KOPT-K1 (cell line): ENCODE data around the gene EXOC6B.
"Not testable (repeated sequence)": the region's sequence is repeated elsewhere in the genome, so short reads cannot be mapped to it uniquely, and the experiment has no call there.

Experiments
- H3K27ac ChIP-seq: fragments of 200-600 bp; sonication (generic); 2 replicates; pipeline ENCODE4 v1.5.1; 2016; ENCODE audit warnings: antibody characterized with exemption, mild to moderate bottlenecking, low read depth, low read length; ENCODE audit not compliant: poor library complexity, severe bottlenecking
- H3K36me3 ChIP-seq: fragments of 200-600 bp; sonication (generic); 2 replicates; pipeline ENCODE4 v1.5.1; 2017; ENCODE audit warnings: antibody characterized with exemption, mild to moderate bottlenecking, low read length, moderate library complexity; ENCODE audit not compliant: insufficient read depth
- H3K9me3 ChIP-seq: fragments of 200-600 bp; sonication (generic); 2 replicates; pipeline ENCODE4 v1.5.1; 2017; ENCODE audit warnings: antibody characterized with exemption, low read length, mild to moderate bottlenecking; ENCODE audit not compliant: insufficient read depth, poor library complexity, severe bottlenecking

Gene EXOC6B

DNA sequence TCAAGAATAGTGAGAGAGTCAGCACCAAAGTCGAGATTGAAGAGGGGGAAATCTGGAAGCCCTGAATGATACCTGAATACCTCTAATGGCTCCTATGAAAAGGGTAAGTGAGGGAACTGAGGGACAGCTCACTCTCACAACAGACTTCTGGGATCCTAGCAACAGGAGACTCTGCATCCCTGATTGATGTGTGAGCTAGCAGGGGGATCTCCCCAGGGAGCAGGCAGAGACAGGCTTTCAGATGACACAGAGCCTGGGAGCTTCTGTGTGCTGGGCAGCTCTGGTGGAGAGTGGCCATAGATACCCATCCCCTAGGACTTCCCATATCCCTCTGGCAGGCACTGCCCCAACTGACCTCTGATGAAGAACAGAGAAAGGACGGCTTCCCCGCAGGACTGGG, 206.2 kb downstream of the EXOC6B start:
- no peaks in the 10 kb centered on the region for H3K36me3 ChIP-seq
- no peaks in the 10 kb centered on the region for H3K9me3 ChIP-seq
- H3K27ac ChIP-seq = no peak overlapping the region

DNA sequence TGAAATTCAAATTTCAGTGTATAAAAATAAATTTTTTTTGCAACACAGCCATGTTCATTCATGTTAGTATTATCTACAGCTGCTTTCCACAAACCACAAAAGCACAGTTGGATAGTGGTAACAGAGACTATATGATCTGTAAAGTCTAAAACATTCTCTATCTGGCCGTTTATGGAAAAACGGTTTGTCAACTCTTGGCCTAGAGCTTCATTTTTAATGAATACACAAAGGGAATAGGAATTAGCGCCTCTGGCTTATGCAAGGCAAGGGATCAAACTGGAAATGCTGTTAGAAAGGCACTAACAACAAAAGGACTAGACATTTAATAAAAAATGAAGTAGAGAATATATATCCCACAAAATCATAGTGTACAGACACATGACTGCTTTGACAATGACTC, 211.9 kb downstream of the EXOC6B start:
- H3K27ac ChIP-seq = no peak overlapping the region
- no peaks in the 10 kb centered on the region for H3K9me3 ChIP-seq
- no peaks in the 10 kb centered on the region for H3K36me3 ChIP-seq

DNA sequence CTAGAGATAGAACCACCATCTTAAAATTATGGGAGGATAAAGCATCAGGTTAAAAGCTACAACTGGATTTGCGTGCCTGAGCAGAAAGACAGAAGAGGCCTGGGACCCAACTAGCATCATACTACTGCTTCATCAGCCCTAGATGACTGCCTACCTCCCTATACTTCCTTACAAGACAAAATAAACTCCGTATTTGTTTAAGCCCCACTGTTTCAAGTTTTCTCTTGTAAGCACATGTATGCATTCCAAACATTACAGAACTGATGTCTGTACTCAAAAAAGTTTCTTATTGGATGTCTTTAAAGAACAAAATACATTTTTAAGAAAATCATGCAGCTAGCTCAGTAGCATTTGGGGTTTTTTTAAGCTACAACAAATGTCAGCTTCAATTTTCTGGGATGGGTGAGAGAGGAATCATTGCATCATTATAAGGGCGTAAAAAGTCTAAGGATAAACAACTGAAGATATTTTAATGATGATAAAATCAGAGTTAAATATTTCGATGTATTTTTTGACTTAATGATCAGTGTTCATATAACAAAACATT, 213.1 kb downstream of the EXOC6B start:
- Histone ChIP-seq H3K36me3 (no peaks in the 10 kb centered on the region), H3K9me3 (no peaks in the 10 kb centered on the region), H3K27ac (no peak overlapping the region)

DNA sequence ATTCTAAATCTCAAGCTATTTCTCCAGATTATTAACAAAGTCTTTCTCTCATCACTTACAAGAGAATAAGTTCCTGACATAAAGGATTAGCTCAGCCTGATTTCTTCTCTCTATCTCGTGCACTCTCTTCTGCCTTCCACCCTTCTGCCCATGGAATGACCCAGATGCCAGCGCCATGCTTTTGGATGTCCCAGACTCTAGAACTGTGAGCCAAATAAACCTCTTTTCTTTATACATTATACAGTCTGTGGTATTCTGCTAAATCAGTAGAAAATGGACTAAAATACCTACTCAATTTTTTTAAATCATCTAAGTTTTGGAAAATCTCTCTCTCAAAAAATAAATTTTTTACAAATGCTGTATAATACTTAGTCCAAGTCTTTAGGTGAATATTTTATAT, 218.6 kb downstream of the EXOC6B start:
- no peaks in the 10 kb centered on the region for H3K36me3 ChIP-seq
- H3K9me3 ChIP-seq = no peaks in the 10 kb centered on the region
- no peak overlapping the region for H3K27ac ChIP-seq

DNA sequence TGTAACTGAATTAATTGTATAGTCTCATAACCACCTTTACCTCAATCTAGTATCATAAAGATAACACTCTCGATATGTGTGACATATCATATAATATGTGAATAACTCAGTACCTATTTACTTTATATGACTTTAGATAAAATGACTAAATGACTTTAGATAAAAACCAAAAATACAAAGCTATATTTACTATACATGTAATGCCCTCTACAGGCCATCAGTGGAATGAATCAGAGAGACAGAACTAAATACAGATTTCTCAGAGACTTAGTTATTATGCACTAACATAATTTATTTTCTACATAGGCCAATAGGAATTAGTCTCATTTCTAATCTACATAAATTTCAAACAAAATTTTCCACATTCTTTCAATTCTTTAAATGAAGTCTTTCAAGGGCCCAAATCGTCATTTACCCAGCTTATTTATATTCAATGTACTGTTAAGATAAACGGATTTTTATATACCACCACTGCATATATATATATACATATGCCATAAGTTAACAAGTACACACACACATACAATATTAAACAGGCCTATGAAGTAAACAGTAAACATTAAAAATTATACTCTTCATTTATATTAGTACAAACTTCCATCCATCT, 219.9 kb downstream of the EXOC6B start:
- Histone ChIP-seq H3K9me3 (no peaks in the 10 kb centered on the region), H3K27ac (no peak overlapping the region), H3K36me3 (no peaks in the 10 kb centered on the region)

DNA sequence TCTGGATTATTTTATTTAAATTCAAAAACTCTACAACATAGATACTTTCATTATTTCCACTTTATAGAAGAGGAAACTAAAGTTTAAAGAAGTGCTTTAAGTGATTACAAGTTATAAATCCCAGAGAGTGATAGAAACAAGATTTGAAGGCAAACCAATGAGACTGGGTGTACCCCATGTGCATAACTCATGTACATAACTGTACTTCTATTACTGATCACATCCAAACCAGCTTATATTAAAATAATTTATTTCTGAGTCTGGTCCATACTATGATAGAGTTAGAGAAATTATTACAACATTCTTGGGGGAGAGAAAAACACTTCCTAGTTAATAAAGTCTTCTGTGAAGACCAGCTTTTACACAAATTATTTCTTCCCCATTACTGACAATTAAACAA, 221.4 kb downstream of the EXOC6B start:
- no peaks in the 10 kb centered on the region for H3K36me3 ChIP-seq
- no peak overlapping the region for H3K27ac ChIP-seq
- H3K9me3 ChIP-seq = no peaks in the 10 kb centered on the region

DNA sequence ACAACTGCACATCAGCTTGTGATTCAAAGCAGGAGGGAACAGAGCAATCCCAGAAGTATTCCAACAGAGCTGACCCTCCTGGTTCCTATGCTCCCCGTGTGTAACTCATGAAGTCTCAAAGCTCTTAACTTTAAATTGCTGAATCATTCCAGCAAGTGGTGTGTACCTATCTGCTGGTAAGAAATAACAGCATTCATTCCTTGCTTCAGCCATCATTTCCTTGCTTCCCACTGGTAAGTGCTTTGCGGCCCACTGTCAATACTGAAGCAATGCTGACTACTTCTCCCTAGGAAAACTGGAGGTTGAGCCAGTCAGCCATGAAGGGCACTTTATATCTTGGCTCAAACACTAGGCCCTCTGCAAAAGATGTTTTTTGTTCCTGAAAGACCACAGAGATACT, 222.4 kb downstream of the EXOC6B start:
- Histone ChIP-seq H3K9me3 (no peaks in the 10 kb centered on the region), H3K36me3 (no peaks in the 10 kb centered on the region), H3K27ac (no peak overlapping the region)

DNA sequence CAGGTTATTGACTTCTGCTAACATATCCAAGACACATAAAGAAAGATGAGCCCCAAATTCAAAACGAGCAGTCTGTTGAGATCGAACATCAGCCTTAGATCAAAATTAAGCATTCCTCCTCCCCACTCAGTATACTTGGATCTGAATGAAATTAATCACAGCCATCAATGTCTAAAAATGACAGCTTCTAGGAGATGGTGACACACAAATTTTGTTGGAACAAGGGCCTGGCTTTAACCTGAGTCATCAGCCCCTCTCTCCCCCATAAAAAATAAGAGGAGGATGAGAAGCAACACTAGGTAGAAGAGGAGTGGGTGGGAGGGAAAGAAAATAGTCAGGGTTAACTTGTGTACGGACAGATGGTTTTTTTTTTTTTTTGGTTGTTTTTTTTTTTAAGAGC, 223.1 kb downstream of the EXOC6B start:
- no peaks in the 10 kb centered on the region for H3K36me3 ChIP-seq
- H3K27ac ChIP-seq = no peak overlapping the region
- no peaks in the 10 kb centered on the region for H3K9me3 ChIP-seq

DNA sequence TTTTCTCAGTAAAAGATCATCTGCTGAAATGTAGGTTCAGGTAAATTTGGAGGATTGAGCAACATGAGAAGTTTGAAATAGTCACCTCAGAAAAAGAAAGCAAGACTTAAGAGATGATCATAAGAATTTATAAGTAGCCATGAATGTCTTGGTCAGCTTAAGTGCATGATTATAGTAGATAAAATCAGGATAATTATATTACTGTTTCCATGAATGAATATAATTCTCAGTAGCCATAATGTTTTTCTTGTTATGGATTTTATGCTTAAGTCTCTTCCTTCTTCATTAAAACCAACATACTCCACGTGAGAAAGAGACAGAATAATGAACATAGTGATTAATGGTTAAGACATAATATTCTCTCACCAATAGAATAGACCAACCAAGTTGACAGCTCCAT, 223.7 kb downstream of the EXOC6B start:
- Histone ChIP-seq H3K36me3 (no peaks in the 10 kb centered on the region), H3K9me3 (no peaks in the 10 kb centered on the region), H3K27ac (no peak overlapping the region)

DNA sequence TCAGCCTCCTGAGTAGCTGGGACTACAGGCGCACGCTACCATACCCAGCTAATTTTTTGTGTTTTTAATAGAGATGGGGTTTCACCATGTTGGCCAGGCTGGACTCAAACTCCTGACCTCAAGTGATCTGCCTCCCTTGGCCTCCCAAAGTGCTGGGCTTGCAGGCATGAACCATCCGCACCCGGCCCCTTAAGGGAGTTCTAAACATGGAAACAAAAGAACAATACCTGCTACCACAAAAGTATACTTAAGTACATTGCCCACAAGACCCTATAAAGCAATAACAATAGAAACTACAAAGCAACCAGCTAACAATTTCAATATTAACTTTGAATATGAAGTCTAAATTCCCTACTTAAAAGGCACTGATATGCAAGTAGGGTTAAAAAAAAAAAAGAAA, 242.0 kb downstream of the EXOC6B start:
- H3K27ac ChIP-seq, H3K36me3 ChIP-seq, H3K9me3 ChIP-seq: not testable (repeated sequence)

DNA sequence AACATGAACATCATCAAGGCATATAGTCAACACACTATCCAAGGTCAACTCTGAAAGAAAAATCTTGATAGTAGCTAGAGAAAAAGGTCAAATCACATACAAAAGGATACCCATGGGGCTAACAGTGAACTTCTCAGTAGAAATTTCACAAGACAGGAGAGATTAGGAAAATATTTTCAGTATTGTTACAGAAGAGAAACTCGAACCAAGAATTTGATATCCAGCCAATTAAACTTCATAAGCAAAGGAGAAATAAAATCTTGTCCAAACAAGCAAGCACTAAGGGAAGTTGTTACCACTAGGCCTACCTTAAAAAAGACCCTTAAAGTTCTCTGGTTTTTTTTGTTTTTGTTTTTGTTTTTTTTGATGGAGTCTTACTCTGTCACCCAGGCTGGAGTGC, 242.5 kb downstream of the EXOC6B start:
- Histone ChIP-seq H3K27ac (no peak overlapping the region), H3K9me3 (no peaks in the 10 kb centered on the region), H3K36me3 (no peaks in the 10 kb centered on the region)

DNA sequence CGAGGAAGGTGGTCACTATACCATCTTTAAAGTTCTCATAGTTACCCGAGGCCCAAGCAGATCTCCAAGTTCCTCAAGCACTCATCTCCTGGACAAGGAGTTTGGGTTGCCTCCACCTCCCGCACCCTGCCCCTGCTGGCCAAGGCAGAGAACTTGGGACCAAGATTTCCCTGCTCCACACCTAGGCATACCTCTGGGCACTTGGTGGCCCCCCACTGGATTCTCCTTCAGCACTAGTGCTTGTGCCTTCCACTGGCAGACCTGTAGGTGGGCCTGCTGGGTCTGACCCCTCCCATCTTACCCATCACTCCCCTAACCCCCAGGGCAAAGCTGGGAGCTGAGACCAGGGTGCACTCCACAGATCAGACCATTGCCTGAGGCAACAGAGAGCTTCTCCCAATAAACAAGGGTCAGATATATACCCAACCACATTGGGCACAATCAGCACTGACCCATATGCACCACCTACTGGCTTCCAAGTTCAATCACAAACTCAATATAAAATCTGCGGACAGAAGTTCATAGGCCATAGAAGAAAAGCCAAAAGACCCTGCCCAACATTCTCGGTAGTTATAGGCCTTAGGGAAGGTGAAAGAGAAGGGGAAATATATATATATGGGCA, 244.2 kb downstream of the EXOC6B start:
- Histone ChIP-seq H3K27ac (no peak overlapping the region), H3K9me3 (no peaks in the 10 kb centered on the region), H3K36me3 (no peaks in the 10 kb centered on the region)

DNA sequence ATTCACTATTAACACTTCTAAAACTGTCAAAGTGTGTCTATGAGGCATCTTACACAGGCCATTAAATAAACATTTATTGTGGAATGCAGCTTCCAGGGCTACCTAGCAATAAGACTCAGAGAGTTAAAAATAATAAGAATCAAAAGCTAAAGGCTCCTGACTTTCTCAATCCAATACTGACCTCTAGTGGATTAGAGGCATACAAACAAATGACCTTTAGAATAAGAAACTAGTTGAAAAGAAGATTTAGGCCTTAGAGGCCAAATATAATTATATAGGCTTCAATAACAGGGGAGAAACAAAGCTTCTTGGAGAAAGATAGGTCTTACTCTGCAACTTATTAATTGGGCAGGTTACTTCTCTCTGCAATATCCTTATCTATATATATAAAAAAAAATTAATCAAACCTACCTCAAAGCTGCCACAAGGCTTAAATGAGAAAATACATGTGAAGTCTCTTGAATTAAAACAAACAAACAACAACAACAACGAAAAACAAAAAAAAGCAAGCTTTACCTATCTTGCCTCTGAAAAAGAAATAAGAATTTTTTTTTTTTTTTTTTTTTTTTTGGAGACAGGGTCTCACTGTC, 246.1 kb downstream of the EXOC6B start:
- no peak overlapping the region for H3K27ac ChIP-seq
- H3K9me3 ChIP-seq = no peaks in the 10 kb centered on the region
- H3K36me3 ChIP-seq = no peaks in the 10 kb centered on the region

DNA sequence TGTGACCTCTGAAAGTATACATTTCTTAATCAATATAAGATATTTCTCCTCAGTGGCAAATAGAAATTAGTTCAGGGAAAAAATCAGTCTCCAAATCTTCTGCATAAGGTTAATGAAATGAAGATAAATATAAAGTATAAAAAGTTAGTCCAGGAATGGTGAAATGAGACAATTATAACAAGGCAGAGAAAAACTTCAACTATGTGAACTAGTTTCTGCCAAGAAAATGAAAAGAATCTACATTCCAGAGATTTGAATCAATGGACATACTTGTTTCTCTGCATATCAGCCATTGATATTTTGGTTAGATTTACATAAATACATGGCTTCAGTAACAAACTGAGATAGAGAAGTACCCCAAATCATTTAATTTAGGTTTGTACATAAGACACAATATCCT, 249.0 kb downstream of the EXOC6B start:
- Histone ChIP-seq H3K36me3 (no peaks in the 10 kb centered on the region), H3K9me3 (no peaks in the 10 kb centered on the region), H3K27ac (no peak overlapping the region)

DNA sequence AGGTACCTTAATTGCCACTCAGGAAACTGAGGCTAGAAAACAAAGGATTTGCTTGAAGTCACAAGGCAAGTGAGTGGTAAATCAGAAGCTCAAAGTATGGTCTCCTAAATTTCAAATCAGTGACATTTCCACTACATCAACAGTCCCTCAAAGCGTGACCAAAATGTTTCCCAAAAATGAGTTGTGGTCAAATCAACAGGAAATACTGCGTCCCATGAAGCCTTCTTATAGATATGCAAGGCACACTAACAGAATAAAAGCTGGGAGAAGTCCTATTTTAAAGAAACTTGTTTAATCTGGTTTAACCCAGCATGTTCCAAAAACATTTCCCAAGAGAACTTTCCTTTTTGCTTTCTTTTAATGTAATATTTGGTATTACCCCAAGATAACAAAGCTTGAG, 249.4 kb downstream of the EXOC6B start:
- H3K9me3 ChIP-seq = no peaks in the 10 kb centered on the region
- H3K36me3 ChIP-seq = no peaks in the 10 kb centered on the region
- H3K27ac ChIP-seq = no peak overlapping the region

DNA sequence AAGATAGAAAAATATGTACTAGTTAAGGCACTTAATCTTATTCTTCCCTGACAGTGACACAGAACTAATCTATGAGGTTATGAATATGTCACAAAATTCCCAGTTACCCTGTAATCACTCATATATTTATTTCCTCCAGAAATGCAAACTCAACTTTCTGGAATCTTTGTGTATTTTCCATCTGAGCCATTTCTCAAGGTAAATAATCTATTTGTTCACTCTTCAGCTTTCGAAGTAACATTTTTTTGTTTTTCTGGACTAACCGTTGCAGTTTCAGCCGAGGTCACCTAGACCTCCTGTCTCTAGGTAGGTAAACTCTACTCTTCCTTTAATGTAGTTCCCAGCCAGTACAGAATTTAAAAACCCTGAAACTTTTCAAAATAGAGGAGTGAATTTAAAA, 250.9 kb downstream of the EXOC6B start:
- Histone ChIP-seq H3K36me3 (no peaks in the 10 kb centered on the region), H3K27ac (no peak overlapping the region), H3K9me3 (no peaks in the 10 kb centered on the region)
